Measurements from ENCODE around the gene VAMP8.

Gene VAMP8

GRCh38 chr2:85548608-85548900 is 28.8 kb upstream of the VAMP8 start:
- Histone ChIP-seq H3K4me3 (ENCODE audit: low read length, poor library complexity, severe bottlenecking) (no peak overlapping the region), H3K79me2 (ENCODE audit: insufficient read depth, low read length) (peaks cover 14% of the 10 kb centered on the region; the same call in 1 of the 2 replicates), H2AFZ (ENCODE audit: low read length) (no peak overlapping the region), H4K20me1 (ENCODE audit: insufficient read depth, low read length, poor library complexity, severe bottlenecking) (peaks cover 30% of the 10 kb centered on the region), H3F3A (ENCODE audit: low read depth) (peaks cover 32% of the 10 kb centered on the region), H3K9ac (ENCODE audit: low read depth, low read length, poor library complexity, severe bottlenecking) (no peak overlapping the region), H3K4me1 (ENCODE audit: insufficient read depth, low read length, poor library complexity, severe bottlenecking) (peaks cover 4% of the 10 kb centered on the region), H3K36me3 (ENCODE audit: insufficient read depth, low read length) (peaks cover 68% of the 10 kb centered on the region), H3K9me2 (replicated peaks; ENCODE audit: low read depth, low read length) (no peaks in the 10 kb centered on the region), H3K9me3 (ENCODE audit: insufficient read depth, low read depth, low read length) (no peaks in the 10 kb centered on the region), H3K27me3 (ENCODE audit: insufficient read depth, low read length, poor library complexity, severe bottlenecking) (no peaks in the 10 kb centered on the region), H3K4me2 (ENCODE audit: low read depth, low read length, poor library complexity, severe bottlenecking) (no peak overlapping the region)
- no peak for TF ChIP-seq EZH2phosphoT487 (IDR thresholded peaks at IDR 0.05; ENCODE audit: borderline replicate concordance)
- no peak for TF ChIP-seq CTCF (conservative IDR thresholded peaks at IDR 0.05; ENCODE audit: low read length)

GRCh38 chr2:85549095-85549494 is 28.3 kb upstream of the VAMP8 start:
- Histone ChIP-seq H3F3A (ENCODE audit: low read depth) (peaks cover 32% of the 10 kb centered on the region), H2AFZ (ENCODE audit: low read length) (no peak overlapping the region), H3K79me2 (ENCODE audit: insufficient read depth, low read length) (peaks cover 8% of the 10 kb centered on the region; the same call in 1 of the 2 replicates), H3K9me3 (ENCODE audit: insufficient read depth, low read depth, low read length) (no peaks in the 10 kb centered on the region), H3K36me3 (ENCODE audit: insufficient read depth, low read length) (peaks cover 67% of the 10 kb centered on the region), H3K27me3 (ENCODE audit: insufficient read depth, low read length, poor library complexity, severe bottlenecking) (no peaks in the 10 kb centered on the region), H3K4me2 (ENCODE audit: low read depth, low read length, poor library complexity, severe bottlenecking) (no peak overlapping the region), H3K4me1 (ENCODE audit: insufficient read depth, low read length, poor library complexity, severe bottlenecking) (peaks cover 4% of the 10 kb centered on the region), H3K9me2 (replicated peaks; ENCODE audit: low read depth, low read length) (no peaks in the 10 kb centered on the region), H4K20me1 (ENCODE audit: insufficient read depth, low read length, poor library complexity, severe bottlenecking) (peaks cover 27% of the 10 kb centered on the region), H3K9ac (ENCODE audit: low read depth, low read length, poor library complexity, severe bottlenecking) (no peak overlapping the region), H3K4me3 (ENCODE audit: low read length, poor library complexity, severe bottlenecking) (no peak overlapping the region)
- no peak for TF ChIP-seq EZH2phosphoT487 (IDR thresholded peaks at IDR 0.05; ENCODE audit: borderline replicate concordance)
- TF ChIP-seq CTCF (conservative IDR thresholded peaks at IDR 0.05; ENCODE audit: low read length), result no peak

GRCh38 chr2:85549826-85550225 is 27.6 kb upstream of the VAMP8 start:
- H3K9me3 ChIP-seq (ENCODE audit: insufficient read depth, low read depth, low read length), result no peaks in the 10 kb centered on the region
- H3K4me1 ChIP-seq (ENCODE audit: insufficient read depth, low read length, poor library complexity, severe bottlenecking), result no peaks in the 10 kb centered on the region
- H3K4me3 ChIP-seq (ENCODE audit: low read length, poor library complexity, severe bottlenecking), result no peak overlapping the region
- TF ChIP-seq CTCF (conservative IDR thresholded peaks at IDR 0.05; ENCODE audit: low read length) (no peak), EZH2phosphoT487 (IDR thresholded peaks at IDR 0.05; ENCODE audit: borderline replicate concordance) (no peak)
- peaks cover 32% of the 10 kb centered on the region for H3F3A ChIP-seq (ENCODE audit: low read depth)
- no peaks in the 10 kb centered on the region for H3K27me3 ChIP-seq (ENCODE audit: insufficient read depth, low read length, poor library complexity, severe bottlenecking)
- no peak overlapping the region for H3K9ac ChIP-seq (ENCODE audit: low read depth, low read length, poor library complexity, severe bottlenecking)
- peaks cover under 1% of the 10 kb centered on the region; the same call in 1 of the 2 replicates for H3K79me2 ChIP-seq (ENCODE audit: insufficient read depth, low read length)
- no peaks in the 10 kb centered on the region for H3K9me2 ChIP-seq (replicated peaks; ENCODE audit: low read depth, low read length)
- H3K4me2 ChIP-seq (ENCODE audit: low read depth, low read length, poor library complexity, severe bottlenecking), result no peak overlapping the region
- H4K20me1 ChIP-seq (ENCODE audit: insufficient read depth, low read length, poor library complexity, severe bottlenecking), result peaks cover 20% of the 10 kb centered on the region
- H3K36me3 ChIP-seq (ENCODE audit: insufficient read depth, low read length), result peaks cover 67% of the 10 kb centered on the region
- H2AFZ ChIP-seq (ENCODE audit: low read length), result no peak overlapping the region
